Keratinocyte (primary cell): ENCODE measurements around the gene ZNF2.

Experiments used
- CTCF ChIP-seq, 3 experiments: IDR thresholded peaks in 1 of 3; conservative IDR thresholded peaks in 1 of 3; optimal IDR thresholded peaks in 1 of 3; 2 replicates in 2 of 3; 3 replicates in 1 of 3; pipeline versions ENCODE3 to v1.5.1; 2011; ENCODE audit warnings: low read length in 3 of 3, mild to moderate bottlenecking in 3 of 3, moderate library complexity in 2 of 3, control low read depth in 1 of 3, inconsistent platforms in 1 of 3; ENCODE audit not compliant: insufficient read depth in 2 of 3; ENCODE audit errors: extremely low read depth in 1 of 3
- EZH2 ChIP-seq: IDR thresholded peaks from one replicate; pipeline ENCODE4 v1.6.1; 2012; ENCODE audit warnings: inconsistent platforms, mild to moderate bottlenecking, low read length, moderate library complexity

- no peak for TF ChIP-seq CTCF (optimal IDR thresholded peaks at IDR 0.05 in 1 of 3, IDR thresholded peaks at IDR 0.05 in 1 of 3, conservative IDR thresholded peaks at IDR 0.05 in 1 of 3; ENCODE audit: extremely low read depth in 1 of 3, insufficient read depth in 2 of 3, low read length in 3 of 3)
- no peak for TF ChIP-seq EZH2
Measured at GRCh38 chr2:95232232-95232631, 66.6 kb downstream of the ZNF2 start.
